HG02642 (cell line): ENCODE measurements around the gene POGZ.
A peak's percentile ranks its signal among the peaks of the same experiment; 100 is the strongest.
"Not testable (repeated sequence)": the region's sequence is repeated elsewhere in the genome, so short reads cannot be mapped to it uniquely, and the experiment has no call there.

Source experiments
- ATAC-seq: cut with Tn5 transposase; IDR thresholded peaks from one replicate; pipeline ENCODE4 v1.9.1; 2021; ENCODE audit warnings: mild to moderate bottlenecking; ENCODE audit not compliant: unreplicated experiment, poor library complexity

The POGZ gene

GRCh38 chr1:151419819-151420218 lies 39.5 kb downstream of the POGZ start:
- no peak for ATAC-seq

GRCh38 chr1:151418081-151418480 lies 41.2 kb downstream of the POGZ start:
- ATAC-seq, result no peak

- no peak for ATAC-seq
These were observed 43.1 kb downstream of the POGZ start for GRCh38 chr1:151416231-151416630.

GRCh38 chr1:151411884-151412283 lies 47.4 kb downstream of the POGZ start:
- ATAC-seq, result no peak

- no peak for ATAC-seq
These were observed 50.4 kb downstream of the POGZ start for GRCh38 chr1:151408891-151409290.

- no peak for ATAC-seq
These were observed 52.0 kb downstream of the POGZ start for GRCh38 chr1:151407304-151407703.

GRCh38 chr1:151406176-151406575 lies 53.1 kb downstream of the POGZ start:
- ATAC-seq, result no peak

- no peak for ATAC-seq
These were observed 53.9 kb downstream of the POGZ start for GRCh38 chr1:151405187-151405951.

- ATAC-seq, result no peak
These were observed 55.7 kb downstream of the POGZ start for GRCh38 chr1:151403612-151404011.

- no peak for ATAC-seq
These were observed 56.5 kb downstream of the POGZ start for GRCh38 chr1:151402764-151403163.

GRCh38 chr1:151401860-151402259 lies 57.4 kb downstream of the POGZ start:
- ATAC-seq, result no peak

GRCh38 chr1:151401125-151401788 lies 58.0 kb downstream of the POGZ start:
- no peak for ATAC-seq

- ATAC-seq, result peak; percentile 85
These were observed 59.7 kb downstream of the POGZ start, which contains the start of gene PSMB4 for GRCh38 chr1:151399324-151400171. Gene PSMB4 (plus strand): TSS chr1:151399573. CDS start chr1:151399588, 15 bp downstream.

GRCh38 chr1:151396265-151396664 lies 63.0 kb downstream of the POGZ start:
- ATAC-seq, result not testable (repeated sequence)

- ATAC-seq, result no peak
These were observed 65.7 kb downstream of the POGZ start for GRCh38 chr1:151393583-151393982.

GRCh38 chr1:151391079-151391563 lies 68.2 kb downstream of the POGZ start:
- ATAC-seq, result no peak

- ATAC-seq, result not testable (repeated sequence)
These were observed 68.8 kb downstream of the POGZ start for GRCh38 chr1:151390221-151391078.

GRCh38 chr1:151386002-151386401 lies 73.3 kb downstream of the POGZ start:
- ATAC-seq, result no peak

GRCh38 chr1:151384584-151384983 lies 74.7 kb downstream of the POGZ start:
- no peak for ATAC-seq
